ENCODE data around the gene PSMB7. TPM values are rescaled to one million over a fixed set of nuclear protein-coding genes. Genes with fewer than 3 reads are reported as not detected.

The PSMB7 gene
- total RNA-seq, 4 donors from 2014 or later: 67.6 to 110 (median 90.8) TPM

GRCh38 chr9:124355941-124356744, 59.1 kb downstream of the PSMB7 start:
- Histone ChIP-seq H3K9me3 (no peaks in the 10 kb centered on the region), H3K27ac (no peak overlapping the region), H3K27me3 (no peaks in the 10 kb centered on the region), H3K4me1 (no peaks in the 10 kb centered on the region), H3K36me3 (peaks cover 0 to 58% (median 0%) of the 10 kb centered on the region in 3 donors), H3K4me3 (no peak overlapping the region)
- no peak for DNase-seq
- no peak for TF ChIP-seq CTCF (IDR thresholded peaks at IDR 0.05)
- no peak for TF ChIP-seq POLR2A (IDR thresholded peaks at IDR 0.05)

GRCh38 chr9:124355039-124355940, 60.0 kb downstream of the PSMB7 start:
- no peak overlapping the region for H3K27ac ChIP-seq
- H3K4me1 ChIP-seq: no peaks in the 10 kb centered on the region
- H3K4me3 ChIP-seq: no peak overlapping the region
- no peak for DNase-seq
- TF ChIP-seq CTCF (IDR thresholded peaks at IDR 0.05) (no peak), POLR2A (IDR thresholded peaks at IDR 0.05) (no peak)
- no peaks in the 10 kb centered on the region for H3K27me3 ChIP-seq
- peaks cover 0 to 66% (median 0%) of the 10 kb centered on the region in 3 donors for H3K36me3 ChIP-seq
- no peaks in the 10 kb centered on the region for H3K9me3 ChIP-seq

- H3K4me1 ChIP-seq: no peaks in the 10 kb centered on the region
- TF ChIP-seq CTCF (IDR thresholded peaks at IDR 0.05) (no peak), POLR2A (IDR thresholded peaks at IDR 0.05) (no peak)
- no peak overlapping the region for H3K27ac ChIP-seq
- no peak overlapping the region for H3K4me3 ChIP-seq
- DNase-seq: no peak
- no peaks in the 10 kb centered on the region for H3K27me3 ChIP-seq
- peaks cover 0 to 74% (median 0%) of the 10 kb centered on the region in 3 donors for H3K36me3 ChIP-seq
- H3K9me3 ChIP-seq: no peaks in the 10 kb centered on the region
These were observed 60.8 kb downstream of the PSMB7 start for GRCh38 chr9:124354346-124355038.

- Histone ChIP-seq H3K36me3 (peaks cover 0 to 81% (median 0%) of the 10 kb centered on the region in 3 donors), H3K4me1 (no peaks in the 10 kb centered on the region), H3K4me3 (no peak overlapping the region), H3K9me3 (no peaks in the 10 kb centered on the region), H3K27me3 (no peaks in the 10 kb centered on the region), H3K27ac (no peak overlapping the region)
- TF ChIP-seq POLR2A (IDR thresholded peaks at IDR 0.05): no peak
- no peak for TF ChIP-seq CTCF (IDR thresholded peaks at IDR 0.05)
- DNase-seq: no peak
These were observed 61.4 kb downstream of the PSMB7 start for GRCh38 chr9:124353811-124354274.

GRCh38 chr9:124353166-124353768, 62.0 kb downstream of the PSMB7 start:
- TF ChIP-seq CTCF (IDR thresholded peaks at IDR 0.05) (no peak), POLR2A (IDR thresholded peaks at IDR 0.05) (no peak)
- Histone ChIP-seq H3K27ac (no peak overlapping the region), H3K9me3 (no peaks in the 10 kb centered on the region), H3K4me1 (no peaks in the 10 kb centered on the region), H3K4me3 (no peak overlapping the region), H3K27me3 (no peaks in the 10 kb centered on the region), H3K36me3 (peaks cover 0 to 87% (median 0%) of the 10 kb centered on the region in 3 donors)
- DNase-seq: no peak
